ENCODE measurements around the gene SPEM3.

DNA sequence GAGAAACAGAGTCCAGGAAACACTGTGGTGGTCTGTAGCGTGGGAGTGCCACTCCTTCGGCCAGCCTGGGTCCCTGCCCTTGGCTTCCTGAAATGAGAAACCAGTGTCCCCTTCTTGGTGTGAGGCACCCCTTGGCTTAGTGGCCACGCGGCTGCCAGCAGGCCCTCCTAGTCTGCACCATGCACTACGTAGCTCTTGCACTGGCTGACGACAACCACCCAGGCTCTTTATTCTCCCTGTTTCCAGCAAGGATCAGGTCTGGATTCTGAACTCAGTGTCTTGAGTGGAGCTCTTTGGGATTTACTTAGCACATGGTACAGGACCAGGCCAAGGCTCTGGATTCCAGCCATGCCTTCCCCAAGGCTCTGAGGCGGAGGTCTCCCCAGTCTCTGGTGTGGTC, 1.1 kb upstream of the SPEM3 start:
- TF ChIP-seq EP300 (IDR thresholded peaks at IDR 0.05; ENCODE audit: borderline replicate concordance), result no peak
- TF ChIP-seq, protein P1, sequence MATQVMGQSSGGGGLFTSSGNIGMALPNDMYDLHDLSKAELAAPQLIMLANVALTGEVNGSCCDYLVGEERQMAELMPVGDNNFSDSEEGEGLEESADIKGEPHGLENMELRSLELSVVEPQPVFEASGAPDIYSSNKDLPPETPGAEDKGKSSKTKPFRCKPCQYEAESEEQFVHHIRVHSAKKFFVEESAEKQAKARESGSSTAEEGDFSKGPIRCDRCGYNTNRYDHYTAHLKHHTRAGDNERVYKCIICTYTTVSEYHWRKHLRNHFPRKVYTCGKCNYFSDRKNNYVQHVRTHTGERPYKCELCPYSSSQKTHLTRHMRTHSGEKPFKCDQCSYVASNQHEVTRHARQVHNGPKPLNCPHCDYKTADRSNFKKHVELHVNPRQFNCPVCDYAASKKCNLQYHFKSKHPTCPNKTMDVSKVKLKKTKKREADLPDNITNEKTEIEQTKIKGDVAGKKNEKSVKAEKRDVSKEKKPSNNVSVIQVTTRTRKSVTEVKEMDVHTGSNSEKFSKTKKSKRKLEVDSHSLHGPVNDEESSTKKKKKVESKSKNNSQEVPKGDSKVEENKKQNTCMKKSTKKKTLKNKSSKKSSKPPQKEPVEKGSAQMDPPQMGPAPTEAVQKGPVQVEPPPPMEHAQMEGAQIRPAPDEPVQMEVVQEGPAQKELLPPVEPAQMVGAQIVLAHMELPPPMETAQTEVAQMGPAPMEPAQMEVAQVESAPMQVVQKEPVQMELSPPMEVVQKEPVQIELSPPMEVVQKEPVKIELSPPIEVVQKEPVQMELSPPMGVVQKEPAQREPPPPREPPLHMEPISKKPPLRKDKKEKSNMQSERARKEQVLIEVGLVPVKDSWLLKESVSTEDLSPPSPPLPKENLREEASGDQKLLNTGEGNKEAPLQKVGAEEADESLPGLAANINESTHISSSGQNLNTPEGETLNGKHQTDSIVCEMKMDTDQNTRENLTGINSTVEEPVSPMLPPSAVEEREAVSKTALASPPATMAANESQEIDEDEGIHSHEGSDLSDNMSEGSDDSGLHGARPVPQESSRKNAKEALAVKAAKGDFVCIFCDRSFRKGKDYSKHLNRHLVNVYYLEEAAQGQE (IDR thresholded peaks at IDR 0.05; ENCODE audit: low read depth), result no peak
- TF ChIP-seq CREB1 (IDR thresholded peaks at IDR 0.05; ENCODE audit: low read depth), result no peak
- TF ChIP-seq TAF1 (IDR thresholded peaks at IDR 0.05; ENCODE audit: low read depth), result no peak
- no peak for TF ChIP-seq TCF12 (IDR thresholded peaks at IDR 0.05; ENCODE audit: low read depth)
- TF ChIP-seq NFIC (IDR thresholded peaks at IDR 0.05), result no peak
- no peak for TF ChIP-seq YY1 (IDR thresholded peaks at IDR 0.05; ENCODE audit: low read depth)
- no peak for TF ChIP-seq EGR1 (IDR thresholded peaks at IDR 0.05)
- TF ChIP-seq, protein P2, sequence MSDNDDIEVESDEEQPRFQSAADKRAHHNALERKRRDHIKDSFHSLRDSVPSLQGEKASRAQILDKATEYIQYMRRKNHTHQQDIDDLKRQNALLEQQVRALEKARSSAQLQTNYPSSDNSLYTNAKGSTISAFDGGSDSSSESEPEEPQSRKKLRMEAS (IDR thresholded peaks at IDR 0.05), result no peak
- no peak for TF ChIP-seq FOXM1 (IDR thresholded peaks at IDR 0.05; ENCODE audit: borderline replicate concordance, low read depth)
- TF ChIP-seq, protein P3, sequence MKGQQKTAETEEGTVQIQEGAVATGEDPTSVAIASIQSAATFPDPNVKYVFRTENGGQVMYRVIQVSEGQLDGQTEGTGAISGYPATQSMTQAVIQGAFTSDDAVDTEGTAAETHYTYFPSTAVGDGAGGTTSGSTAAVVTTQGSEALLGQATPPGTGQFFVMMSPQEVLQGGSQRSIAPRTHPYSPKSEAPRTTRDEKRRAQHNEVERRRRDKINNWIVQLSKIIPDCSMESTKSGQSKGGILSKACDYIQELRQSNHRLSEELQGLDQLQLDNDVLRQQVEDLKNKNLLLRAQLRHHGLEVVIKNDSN (IDR thresholded peaks at IDR 0.05), result no peak
- no peak for TF ChIP-seq RAD21 (IDR thresholded peaks at IDR 0.05; ENCODE audit: low read depth)
- TF ChIP-seq TEAD4 (IDR thresholded peaks at IDR 0.05), result no peak
- no peak for TF ChIP-seq ZBTB7A (IDR thresholded peaks at IDR 0.05; ENCODE audit: low read depth)
